Measurements from ENCODE around the gene SLC35B4.
"Not testable (repeated sequence)": the region's sequence is repeated elsewhere in the genome, so short reads cannot be mapped to it uniquely, and the experiment has no call there.

SLC35B4 gene

DNA sequence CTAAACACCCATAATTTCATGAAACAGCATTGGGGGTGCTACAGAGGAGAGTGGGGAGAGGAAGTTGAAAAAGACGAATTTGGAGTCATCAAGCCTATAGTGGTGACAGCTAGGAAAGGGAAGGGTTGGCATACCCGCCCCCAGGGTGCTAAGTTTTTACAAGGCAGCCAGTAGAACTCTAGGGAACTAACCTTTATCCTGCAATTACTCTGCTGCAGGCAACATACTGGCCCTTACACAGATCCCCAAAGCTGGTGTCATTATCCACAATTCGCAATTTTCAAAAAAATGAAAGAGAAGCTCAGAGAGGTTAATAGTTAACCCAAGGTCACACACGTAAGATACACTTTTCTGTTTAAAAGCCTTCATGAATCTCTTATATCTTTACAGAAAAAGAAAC lies 14.2 kb upstream of the SLC35B4 start:
- DNase-seq: no peak

DNA sequence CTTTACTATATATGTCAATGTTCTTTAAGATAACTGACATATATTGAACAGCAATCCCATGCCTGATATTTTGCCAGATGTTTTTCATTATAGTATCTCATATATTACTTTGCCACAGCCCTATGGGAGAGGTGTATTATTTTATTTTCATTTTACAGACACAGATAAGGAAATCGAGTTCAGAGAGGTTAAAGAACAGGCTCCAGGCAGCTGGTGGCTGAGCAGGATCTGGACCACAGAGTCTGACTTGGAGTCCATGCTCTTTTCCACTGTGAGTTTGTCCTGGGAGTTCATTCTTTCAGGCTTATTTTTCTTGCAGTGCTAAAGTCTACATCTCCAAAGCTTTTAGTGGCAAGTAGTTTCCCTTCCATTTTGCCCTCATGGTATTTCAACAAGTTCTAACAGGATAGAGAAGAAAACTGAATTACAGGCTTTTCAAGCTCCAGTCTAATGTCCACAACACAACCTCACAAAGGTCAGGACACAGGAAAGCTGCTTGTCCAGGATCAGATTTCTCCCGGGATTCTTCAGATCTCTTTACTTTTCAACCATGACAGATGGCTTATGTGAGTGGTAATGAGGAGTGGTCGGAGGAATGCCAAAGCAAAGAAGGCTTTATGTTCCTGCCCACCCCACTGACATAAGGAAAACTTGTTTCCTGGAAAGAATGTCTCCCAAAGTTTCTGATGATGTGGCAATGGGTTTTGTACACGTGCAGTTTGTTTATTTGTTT lies 13.1 kb upstream of the SLC35B4 start:
- no peak for DNase-seq

DNA sequence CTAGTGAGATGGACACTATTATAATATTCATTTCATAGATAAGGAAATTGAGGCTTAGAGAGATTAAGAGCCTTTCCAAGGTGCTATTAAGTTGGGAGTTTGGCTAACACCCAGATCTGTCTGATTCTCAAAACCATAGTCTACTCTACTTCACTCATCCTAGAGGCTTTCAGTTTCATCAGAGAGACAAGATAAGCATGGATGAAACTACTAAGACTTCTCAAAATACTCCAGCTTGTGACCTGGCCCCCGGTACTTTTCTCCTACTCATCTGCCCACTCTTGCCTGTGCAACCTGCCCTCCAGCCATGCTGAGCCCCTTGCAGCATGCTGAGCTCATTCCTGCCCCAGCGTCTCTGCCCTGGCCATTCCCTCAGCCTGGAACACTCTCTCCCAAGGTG lies 12.2 kb upstream of the SLC35B4 start:
- no peak for DNase-seq

DNA sequence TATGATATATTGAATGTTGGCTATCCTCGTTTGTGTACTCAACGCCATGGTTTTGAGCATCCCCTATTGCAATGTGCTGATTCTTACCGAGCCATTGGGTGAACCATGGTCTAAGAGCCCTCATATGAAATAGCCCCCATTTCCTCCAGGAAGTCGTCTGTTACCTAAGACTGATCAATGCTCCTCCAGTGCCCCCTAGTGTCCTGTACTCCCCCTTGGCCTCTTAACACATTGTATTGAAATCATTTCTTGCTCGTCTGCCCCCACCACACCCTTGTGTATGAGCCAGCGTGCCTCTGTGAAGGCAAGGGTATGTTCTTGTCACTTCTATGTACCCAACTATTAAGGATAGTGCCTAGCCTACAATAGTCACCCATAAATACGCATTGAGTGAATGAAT lies 11.2 kb upstream of the SLC35B4 start:
- peak; percentile 62 to 64 for DNase-seq

DNA sequence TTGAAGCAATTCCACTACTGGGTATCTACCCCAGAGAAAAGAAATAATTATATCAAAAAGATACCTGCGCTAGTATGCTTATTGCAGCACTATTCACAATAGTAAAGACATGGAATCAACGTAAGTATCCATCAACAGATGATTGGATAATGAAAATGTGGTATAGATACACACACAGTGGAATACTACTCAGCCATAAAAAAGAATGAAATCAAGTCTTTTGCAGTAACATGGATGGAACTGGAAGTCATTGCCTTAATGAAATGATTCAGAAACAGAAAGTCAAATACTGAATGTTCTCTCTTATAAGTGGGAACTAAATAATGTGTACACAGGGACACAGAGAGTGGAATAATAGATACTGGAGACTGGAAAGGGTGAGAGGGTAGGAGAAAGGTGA lies 7.4 kb upstream of the SLC35B4 start:
- no peak for DNase-seq

DNA sequence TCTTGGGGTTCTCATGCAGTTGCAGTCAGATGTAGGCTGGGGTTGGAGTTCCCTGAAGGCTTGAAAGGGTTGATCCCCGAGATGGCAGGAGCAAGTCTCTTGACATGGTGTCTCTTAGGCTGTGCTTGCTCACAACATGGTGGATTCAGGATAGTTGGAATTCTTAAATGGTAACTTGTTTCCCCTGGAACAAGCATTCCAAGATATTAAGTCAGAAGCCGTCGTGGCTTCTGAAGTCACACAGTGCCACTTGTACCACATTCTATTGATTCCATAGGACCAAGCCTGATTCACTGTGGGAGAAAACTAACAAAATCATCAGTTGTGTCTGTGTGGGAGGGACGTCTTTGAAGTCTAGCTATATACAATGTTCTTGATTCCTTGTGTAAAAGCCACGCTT lies 3.5 kb upstream of the SLC35B4 start:
- DNase-seq: no peak

DNA sequence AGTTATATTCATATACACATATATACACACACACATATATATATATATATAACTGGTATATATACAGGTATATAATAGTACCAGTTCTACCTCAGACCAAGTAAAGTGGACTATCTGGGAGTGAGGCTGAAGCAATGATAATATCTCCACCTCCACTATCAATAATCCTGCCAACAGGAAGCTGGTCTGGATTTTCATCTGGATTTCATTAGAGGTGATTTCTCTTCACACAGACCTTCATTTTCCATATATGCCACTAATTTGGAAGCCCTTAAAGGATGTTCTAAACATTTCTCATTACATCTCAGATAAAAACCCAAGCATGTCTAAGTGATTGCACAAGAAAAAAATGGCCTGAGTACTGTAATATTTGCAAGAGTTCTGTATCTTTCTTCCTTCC lies 1.7 kb upstream of the SLC35B4 start:
- no peak for DNase-seq

DNA sequence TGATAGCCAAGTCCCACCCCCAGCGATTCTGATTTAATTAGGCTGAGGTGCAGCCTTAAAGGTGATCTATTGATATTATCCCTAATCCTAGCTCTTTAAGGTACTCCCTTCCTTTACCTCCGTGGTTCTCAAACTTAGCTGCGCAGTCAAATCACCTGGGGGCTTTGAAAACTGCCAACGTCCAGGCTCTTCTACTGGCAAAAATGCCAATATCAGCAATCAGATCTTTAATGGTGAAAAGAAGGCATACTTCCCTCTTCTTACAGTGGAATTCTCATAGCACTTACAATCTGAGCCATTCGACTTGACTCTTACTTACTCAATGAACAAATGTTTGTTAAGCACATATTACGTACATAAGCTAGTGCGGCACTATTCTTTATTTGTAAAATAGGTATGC lies 704 bp upstream of the SLC35B4 start:
- no peak for DNase-seq

DNA sequence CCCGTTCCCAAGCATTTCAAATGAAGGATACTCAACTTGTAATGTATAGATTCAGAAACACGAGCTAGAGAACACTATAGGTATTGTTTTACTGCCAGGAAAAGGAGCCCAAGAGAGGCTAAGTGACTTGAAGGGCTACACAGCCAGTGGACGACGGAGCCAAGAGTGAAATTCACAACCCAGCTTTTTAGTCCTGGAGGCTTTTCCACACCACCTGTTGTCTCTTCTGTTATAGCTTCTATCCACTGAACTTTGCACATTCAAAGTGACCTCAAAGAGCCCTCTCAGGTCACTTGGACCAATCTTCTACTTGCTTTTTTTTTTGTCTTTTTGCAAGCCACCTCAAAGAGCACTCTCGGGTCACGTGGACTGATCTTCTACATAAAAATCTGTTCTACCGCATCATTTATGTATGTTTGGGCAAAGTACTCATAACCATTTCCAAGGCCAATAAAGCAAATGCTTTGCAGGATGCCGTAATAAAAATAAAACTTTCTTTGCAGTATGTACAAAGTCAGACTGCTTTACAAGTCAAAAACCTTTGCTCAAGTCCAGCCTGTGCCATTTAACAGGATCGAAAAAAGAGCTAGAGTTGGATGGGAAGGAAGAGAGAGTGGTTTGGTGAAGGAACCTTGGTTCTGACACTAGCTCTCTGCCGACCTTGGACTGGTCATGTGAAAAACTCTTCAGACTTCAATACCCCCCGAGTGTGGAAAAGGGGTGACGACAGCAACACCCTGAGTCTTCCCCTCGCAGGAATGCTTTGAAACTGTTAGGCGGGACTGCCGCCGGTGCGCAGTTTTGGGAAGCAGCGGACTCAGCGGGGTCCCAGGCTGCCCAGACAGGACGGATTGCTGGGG lies 821 bp downstream of the SLC35B4 start:
- DNase-seq: peak in 1 of 2 experiments; percentile 46

DNA sequence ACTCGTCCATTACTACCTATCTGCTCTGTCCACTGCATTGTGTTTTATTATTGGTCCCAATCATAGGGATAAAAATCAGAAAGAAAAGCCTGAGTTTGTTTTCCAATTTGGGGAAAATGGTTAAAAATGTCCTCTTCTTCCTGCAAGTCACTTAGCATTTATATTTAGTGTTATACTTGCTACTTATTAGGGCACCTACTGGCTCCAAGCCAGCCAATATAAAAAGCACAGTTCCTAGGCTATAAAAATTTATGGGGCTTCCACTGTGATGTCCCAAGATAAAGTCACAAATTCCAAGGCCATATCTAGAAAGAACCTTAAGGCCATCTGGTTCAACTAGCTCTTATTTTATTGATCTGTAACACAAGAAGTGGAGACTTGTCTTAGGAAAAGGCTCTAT lies 3.2 kb downstream of the SLC35B4 start:
- DNase-seq: no peak

DNA sequence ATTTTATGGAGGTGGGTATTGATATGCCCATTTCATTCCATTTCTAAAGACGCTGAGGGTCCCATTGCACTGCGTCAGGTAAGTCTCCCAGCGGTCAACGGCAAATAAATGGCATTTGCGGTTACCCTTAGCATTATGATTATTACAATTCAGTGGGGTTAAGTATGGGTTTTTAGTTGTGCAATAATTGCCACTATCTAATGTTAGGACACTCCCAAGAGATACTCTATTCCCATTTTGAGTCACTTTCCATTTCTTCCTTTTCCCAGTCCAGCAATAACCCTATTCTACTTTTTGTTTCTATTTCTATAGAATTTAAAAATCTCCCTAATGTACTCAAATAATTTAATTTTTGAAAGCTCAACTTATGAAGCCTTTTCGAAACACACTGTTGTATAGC lies 4.0 kb downstream of the SLC35B4 start:
- no peak for DNase-seq

DNA sequence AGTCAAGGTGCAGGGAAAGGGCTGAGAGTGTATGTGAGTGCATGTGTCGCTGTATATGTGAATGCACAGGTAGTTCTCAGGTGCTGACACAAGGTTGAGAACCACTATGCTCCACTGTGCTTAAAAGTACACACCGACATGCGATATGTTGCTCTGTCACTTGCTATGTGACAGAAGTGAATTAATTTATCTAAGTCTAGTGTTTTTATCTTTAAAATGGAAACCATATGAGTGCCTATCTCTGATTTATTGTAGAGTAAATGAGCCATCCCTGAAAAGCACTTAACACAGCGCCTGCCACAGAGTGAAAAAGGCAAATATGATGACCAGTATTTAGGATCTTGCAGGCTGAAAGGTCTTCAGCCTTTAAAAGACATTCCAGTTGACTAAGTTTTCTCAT lies 4.9 kb downstream of the SLC35B4 start:
- no peak for DNase-seq

DNA sequence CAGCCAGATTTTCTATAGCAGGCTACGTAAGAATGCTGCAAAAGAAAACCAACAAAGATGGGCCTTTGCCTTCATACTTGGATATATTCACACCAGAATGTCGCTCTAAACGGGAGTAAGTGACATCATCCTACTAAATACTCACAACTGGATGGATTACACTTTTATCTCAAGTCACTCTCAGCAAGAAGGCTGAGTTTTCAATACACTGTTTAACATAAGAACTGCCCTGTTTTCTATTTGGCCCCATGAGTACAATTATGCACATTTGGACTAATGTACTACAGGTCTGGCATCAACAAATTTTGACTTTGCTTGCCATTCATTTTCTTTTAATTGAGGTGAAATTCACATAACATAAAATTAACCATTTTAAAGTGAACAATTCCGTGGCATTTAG lies 8.2 kb downstream of the SLC35B4 start:
- DNase-seq: no peak

DNA sequence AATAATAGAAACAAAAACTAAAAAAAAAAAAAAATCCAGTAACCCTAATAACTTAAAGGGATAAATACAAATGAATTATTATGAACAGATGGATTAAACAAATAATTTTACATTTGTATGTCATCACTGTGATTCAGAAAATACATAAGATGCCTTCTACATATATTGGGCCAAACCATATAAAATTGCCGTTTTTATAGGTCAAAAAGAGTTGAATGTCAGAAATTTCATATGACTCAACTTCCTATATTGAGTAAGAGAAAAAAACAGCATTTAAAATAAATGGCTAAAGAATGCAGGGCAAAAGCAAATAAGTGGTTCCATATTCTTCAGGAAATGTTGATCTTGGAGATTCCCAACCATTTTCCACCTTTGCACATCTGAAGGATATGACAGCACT lies 9.4 kb downstream of the SLC35B4 start:
- no peak for DNase-seq

DNA sequence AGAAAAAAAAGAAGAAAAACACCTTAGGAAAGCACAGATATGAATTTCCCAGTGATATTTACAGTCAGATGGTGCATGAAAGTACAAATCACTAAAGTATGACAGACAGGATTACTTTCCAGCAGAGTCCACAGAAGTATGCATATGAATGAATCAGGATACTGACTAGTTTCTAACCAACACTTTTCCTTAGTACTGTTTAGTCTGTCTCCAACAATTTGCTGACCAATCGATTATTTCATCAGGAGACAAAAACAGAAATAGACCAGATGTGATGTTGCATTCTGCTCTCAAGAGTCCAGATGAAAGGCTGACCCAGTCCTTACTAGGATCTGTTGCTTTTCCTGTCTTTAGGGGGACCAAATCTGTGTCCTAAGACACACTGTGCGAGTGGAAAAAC lies 14.6 kb downstream of the SLC35B4 start:
- no peak for DNase-seq

DNA sequence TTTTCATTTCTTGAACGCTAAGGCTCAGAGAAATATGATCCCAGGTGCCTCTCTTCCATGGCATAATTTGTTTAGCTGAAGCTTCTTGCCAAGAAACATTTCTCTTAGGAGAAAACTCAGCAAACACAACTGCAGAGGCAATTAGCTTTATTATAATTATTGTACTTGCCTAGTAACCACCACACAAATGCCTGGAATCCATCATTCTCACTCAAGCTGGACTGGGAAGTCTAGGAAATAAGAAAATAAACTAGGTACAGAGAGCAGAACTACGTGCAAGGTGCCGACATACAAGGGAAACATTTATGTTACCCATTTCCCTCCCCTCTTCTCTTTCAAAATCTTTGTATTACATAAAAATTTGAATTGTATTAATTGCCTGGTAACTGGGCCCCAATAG lies 15.1 kb downstream of the SLC35B4 start:
- no peak for DNase-seq

DNA sequence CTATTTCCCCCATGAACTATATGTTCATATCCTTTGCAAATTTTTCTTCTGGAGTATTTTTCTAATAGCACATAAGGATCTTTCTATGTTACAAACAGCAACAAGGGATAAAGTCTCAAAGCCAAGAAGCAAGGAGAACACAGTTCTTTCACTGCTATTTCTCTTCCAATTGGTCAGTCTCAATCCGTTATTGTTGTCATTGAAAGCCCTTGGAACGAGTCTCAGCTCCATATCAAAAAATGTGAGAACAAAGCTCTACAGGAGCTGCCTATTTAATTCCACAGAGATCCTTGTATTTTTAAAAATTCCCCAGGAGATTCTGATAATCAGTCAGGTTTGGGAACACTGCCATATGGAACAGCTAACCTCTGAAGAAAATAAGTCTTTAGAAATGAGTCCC lies 15.7 kb downstream of the SLC35B4 start:
- no peak for DNase-seq

DNA sequence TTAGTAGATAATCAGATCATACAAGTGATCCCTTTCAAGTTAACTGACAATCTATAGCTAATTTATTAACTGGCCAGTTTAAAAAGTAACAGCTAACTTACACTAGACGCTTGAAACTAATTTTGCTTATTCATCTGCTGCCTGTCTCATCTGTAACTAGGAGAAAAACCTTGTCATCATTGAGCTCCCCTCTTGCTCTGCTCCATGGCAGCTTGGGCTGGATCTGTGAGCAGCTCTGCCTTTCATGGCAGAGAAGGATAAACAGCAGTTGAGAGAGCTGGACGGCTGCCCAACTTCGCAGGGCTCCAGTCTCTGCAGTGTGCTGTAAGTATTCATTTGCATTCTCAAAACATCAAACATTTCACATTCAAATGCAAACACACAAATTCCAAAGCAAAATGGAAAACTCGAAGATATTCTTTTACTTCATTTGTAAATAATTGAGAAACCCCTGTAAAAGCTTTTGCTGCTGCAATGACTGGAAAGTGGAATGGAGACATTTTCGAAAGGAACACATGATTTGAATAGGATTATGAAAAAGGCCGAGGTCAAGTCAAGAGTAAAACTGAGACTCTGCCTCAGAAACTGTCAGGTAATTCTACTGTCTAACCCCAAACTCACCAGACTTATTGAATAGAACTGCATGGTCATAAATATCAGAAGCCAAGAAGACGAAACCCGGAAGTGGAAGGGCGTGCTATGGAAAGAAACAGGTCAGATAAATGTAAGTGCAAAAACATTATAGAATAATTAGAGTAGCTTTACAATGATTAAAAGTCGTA lies 17.6 kb downstream of the SLC35B4 start:
- no peak for DNase-seq

DNA sequence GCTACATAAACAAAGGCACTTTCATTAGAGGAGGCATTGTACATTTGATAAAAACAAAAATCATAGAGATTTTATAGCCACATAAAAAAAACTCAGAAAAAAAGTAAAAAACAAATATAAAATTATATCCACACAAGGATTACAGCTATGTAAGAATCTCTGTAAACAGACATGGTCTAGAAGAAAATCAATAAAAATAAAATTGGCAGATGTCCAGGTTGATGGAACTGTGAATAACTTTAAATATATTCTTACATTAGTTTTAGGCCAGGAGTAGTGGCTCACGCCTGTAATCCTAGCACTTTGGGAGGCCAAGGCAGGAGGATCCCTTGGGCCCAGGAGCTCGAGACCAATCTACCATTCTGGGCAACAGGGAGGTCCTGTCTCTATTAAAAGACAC lies 19.2 kb downstream of the SLC35B4 start:
- no peak for DNase-seq

DNA sequence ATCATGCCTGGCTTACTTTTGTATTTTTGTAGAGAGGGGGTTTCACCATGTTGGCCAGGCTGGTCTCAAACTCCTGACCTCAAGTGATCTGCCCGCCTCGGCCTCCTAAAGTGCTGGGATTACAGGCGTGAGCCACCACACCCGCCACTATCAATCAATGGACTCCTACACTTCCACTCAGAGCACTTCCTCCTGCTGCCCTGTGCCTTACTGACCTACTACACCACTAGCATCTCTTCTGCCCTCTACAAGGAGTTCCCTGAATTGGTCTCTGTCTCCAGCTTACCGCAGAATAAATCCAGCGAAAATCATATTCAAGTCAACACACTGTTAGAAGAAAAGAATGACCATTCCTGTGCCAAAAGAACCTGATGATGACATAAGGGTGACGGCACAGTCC lies 20.7 kb downstream of the SLC35B4 start:
- DNase-seq: not testable (repeated sequence)

DNA sequence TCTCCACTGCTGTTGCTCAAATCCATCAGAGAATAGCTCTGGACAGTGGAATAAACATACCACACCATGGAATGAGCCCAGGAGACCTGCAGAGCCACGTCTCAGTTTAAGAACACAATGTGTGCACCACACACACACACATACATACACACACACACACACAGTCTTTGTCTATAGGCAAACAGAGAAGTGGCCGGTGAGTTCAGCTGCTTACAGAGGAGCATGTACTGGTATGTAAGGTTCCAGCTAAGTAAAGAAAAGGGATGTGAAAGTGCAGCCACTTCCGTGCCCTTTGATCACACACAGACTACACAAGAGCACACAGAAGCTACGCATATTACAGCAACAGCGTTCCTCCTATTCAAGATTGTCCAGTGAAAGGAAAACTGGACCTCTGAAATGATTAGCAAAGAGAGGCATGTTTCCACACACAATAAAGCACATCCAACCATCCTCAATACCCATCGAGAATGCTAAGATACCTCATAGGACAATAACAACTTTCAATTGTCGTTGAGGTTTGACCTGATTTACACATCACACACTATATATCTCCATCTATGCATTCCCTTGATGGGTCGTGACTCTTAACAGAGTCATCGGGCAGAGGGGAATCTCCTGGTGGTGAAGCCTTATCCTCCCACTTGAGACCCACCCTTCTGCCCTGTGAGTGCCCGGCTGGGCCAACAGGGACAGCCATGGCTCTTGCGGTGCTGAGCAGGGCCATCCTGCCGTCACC lies 23.6 kb downstream of the SLC35B4 start:
- DNase-seq: no peak

DNA sequence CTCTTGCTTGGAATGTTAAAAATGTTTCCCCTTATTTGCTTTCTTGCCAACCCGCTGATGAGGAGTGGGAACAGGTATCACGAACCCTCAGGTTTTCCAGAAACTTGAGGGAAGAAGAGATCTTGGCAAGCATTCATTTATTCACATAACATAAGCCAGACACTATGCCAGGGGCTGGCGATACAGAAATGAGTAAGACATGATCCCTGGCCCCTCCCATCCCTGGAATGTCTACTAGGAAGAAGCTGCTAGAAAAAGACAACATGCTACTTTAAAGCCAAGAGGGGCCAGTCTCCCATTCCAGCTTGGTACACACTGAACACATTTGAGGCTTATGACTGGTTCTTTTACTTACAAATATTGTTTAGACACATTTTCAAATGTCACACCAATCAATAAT lies 26.4 kb downstream of the SLC35B4 start:
- DNase-seq: no peak

DNA sequence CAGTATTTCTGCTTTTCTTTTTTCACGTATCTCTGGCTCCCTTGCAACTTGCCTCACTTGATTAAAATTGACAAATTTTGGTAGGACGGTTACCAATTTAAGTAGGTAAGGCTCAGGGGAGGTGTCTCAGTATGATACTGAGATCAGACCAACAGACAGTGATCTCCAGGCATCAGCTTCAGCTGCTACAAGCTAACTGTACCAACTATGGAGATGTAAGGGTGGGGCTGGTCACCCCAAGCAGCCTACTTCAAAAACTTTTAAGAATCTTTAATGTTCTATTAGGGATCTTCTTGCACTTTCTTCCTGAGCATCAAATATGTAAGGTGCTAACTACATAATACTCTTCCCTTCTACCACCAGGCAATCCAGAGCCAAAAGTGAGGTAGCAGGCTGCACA lies 26.9 kb downstream of the SLC35B4 start:
- DNase-seq: no peak
